HL-60 (cell line): ENCODE data around the gene SOAT1.

ENCODE experiments used
- TF ChIP-seq, protein P1 (sequence below): IDR thresholded peaks from 2 replicates; pipeline ENCODE4 v1.6.1; 2012; ENCODE audit warnings: low read depth; ENCODE audit not compliant: insufficient replicate concordance
- TF ChIP-seq, protein P2 (sequence below): IDR thresholded peaks from one replicate; pipeline ENCODE4 v1.5.1; 2011; ENCODE audit warnings: low read length, control low read depth, inconsistent platforms; ENCODE audit not compliant: insufficient read depth

DNA sequence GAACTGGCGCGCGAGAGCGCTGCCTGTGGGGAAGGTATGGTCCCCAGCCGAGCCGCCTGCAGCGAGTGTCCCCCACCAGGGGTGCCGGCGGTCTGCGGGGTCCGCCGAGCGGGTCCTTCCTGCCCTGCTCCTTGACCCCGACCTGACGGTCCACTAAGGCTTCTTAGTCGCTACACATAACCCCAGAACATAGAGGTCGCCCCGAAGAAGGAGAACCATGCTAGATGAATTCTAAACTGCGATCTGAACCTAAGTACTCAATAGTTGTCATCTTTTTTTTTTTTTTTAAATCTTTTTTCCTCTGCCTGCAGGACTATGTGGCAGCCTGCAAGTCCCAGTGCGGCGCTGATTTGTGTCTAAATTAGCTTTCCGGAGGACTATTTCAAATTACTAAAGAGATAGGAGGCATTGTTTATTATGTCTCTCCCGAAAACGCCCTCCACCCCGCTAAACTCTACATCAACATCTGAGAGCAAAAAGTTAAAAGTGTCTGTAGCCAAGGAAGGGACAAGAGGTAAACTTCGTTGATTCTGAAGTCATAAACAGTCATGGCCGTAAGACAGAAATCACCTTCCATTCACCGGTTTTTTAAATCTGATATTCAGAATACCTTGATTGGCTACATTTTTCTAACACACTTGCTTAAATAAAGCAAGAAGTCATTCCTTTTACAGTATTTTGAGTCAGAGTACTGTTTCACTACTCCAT lies 72.7 kb downstream of the SOAT1 start:
- TF ChIP-seq, protein P1, sequence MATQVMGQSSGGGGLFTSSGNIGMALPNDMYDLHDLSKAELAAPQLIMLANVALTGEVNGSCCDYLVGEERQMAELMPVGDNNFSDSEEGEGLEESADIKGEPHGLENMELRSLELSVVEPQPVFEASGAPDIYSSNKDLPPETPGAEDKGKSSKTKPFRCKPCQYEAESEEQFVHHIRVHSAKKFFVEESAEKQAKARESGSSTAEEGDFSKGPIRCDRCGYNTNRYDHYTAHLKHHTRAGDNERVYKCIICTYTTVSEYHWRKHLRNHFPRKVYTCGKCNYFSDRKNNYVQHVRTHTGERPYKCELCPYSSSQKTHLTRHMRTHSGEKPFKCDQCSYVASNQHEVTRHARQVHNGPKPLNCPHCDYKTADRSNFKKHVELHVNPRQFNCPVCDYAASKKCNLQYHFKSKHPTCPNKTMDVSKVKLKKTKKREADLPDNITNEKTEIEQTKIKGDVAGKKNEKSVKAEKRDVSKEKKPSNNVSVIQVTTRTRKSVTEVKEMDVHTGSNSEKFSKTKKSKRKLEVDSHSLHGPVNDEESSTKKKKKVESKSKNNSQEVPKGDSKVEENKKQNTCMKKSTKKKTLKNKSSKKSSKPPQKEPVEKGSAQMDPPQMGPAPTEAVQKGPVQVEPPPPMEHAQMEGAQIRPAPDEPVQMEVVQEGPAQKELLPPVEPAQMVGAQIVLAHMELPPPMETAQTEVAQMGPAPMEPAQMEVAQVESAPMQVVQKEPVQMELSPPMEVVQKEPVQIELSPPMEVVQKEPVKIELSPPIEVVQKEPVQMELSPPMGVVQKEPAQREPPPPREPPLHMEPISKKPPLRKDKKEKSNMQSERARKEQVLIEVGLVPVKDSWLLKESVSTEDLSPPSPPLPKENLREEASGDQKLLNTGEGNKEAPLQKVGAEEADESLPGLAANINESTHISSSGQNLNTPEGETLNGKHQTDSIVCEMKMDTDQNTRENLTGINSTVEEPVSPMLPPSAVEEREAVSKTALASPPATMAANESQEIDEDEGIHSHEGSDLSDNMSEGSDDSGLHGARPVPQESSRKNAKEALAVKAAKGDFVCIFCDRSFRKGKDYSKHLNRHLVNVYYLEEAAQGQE: no peak
- TF ChIP-seq, protein P2, sequence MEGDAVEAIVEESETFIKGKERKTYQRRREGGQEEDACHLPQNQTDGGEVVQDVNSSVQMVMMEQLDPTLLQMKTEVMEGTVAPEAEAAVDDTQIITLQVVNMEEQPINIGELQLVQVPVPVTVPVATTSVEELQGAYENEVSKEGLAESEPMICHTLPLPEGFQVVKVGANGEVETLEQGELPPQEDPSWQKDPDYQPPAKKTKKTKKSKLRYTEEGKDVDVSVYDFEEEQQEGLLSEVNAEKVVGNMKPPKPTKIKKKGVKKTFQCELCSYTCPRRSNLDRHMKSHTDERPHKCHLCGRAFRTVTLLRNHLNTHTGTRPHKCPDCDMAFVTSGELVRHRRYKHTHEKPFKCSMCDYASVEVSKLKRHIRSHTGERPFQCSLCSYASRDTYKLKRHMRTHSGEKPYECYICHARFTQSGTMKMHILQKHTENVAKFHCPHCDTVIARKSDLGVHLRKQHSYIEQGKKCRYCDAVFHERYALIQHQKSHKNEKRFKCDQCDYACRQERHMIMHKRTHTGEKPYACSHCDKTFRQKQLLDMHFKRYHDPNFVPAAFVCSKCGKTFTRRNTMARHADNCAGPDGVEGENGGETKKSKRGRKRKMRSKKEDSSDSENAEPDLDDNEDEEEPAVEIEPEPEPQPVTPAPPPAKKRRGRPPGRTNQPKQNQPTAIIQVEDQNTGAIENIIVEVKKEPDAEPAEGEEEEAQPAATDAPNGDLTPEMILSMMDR: no peak
